Gastroesophageal sphincter (tissue), 3 donors: ENCODE measurements around the gene FRMD6.

Source experiments
- CTCF ChIP-seq, 4 experiments: fragments of 200-600 bp in 2 of 4; fragments of 450-650 bp in 2 of 4; sonication (generic) in 1 of 4; IDR thresholded peaks; one replicate each; pipeline ENCODE4 v1.5.1; 2017 to 2019; ENCODE audit warnings: antibody characterized with exemption in 4 of 4, mild to moderate bottlenecking in 2 of 4, moderate library complexity in 2 of 4
- EP300 ChIP-seq: sonication (generic); formaldehyde crosslinking; IDR thresholded peaks from one replicate; pipeline ENCODE4 v1.6.1; 2017; ENCODE audit warnings: antibody characterized with exemption, mild to moderate bottlenecking

- TF ChIP-seq CTCF (IDR thresholded peaks at IDR 0.05), result no peak
- no peak for TF ChIP-seq EP300
Observed at GRCh38 chr14:51692646-51693045, 40.9 kb downstream of the FRMD6 start.
